Measurements from ENCODE around the gene BBS9.

The BBS9 gene

DNA sequence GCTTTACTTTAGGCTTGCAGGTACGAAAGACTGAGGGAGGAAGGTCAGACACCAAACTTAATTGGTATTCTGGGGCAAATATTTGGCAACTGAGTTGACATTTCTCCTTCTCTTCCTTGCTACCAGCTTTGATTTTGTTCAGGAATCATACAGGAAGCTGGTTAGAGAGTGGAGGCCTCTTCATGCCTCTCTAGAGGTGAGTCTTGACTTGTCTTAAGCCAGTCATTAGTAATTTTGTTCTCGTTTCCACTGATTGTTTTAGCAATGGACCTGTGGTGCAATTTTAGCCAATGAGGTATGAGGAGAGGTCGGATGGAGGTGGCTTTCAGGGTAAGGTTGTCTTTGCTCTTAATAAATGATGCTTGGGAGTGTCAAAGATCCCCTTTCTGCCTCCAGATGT is 17.8 kb upstream of the BBS9 start:
- no peak overlapping the region for H3K4me3 Mint-ChIP-seq
- TF ChIP-seq, protein P1, sequence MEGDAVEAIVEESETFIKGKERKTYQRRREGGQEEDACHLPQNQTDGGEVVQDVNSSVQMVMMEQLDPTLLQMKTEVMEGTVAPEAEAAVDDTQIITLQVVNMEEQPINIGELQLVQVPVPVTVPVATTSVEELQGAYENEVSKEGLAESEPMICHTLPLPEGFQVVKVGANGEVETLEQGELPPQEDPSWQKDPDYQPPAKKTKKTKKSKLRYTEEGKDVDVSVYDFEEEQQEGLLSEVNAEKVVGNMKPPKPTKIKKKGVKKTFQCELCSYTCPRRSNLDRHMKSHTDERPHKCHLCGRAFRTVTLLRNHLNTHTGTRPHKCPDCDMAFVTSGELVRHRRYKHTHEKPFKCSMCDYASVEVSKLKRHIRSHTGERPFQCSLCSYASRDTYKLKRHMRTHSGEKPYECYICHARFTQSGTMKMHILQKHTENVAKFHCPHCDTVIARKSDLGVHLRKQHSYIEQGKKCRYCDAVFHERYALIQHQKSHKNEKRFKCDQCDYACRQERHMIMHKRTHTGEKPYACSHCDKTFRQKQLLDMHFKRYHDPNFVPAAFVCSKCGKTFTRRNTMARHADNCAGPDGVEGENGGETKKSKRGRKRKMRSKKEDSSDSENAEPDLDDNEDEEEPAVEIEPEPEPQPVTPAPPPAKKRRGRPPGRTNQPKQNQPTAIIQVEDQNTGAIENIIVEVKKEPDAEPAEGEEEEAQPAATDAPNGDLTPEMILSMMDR (IDR thresholded peaks at IDR 0.05; ENCODE audit: unreplicated experiment in 3 of 3), result no peak
- H3K4me1 Mint-ChIP-seq, result peaks cover 18% of the 10 kb centered on the region
- H3K9me3 Mint-ChIP-seq, result no peaks in the 10 kb centered on the region
- H3K27ac Mint-ChIP-seq, result no peak overlapping the region
- no peaks in the 10 kb centered on the region for H3K36me3 Mint-ChIP-seq (ENCODE audit: low read depth)
- peaks cover 14% of the 10 kb centered on the region for H3K27me3 Mint-ChIP-seq (ENCODE audit: low read depth)

DNA sequence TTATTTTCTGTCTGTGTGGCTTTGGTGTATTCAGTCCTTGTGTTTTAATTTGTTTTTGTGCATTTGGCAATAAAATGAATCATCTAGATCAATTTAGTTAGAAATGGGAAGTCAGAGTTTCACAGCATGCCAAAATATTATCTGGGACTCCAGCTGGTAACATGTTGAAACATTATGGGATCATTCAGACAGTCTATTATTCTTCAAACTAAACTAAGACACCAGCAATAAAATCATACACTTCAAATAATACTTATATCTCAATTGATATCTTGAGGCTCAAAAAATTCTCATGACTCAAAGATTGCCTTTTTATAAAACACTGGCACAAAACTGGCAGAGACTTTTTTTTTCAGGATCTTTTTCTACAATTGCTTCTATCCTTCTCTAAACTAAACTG is 14.4 kb upstream of the BBS9 start:
- TF ChIP-seq, protein P1 (IDR thresholded peaks at IDR 0.05; ENCODE audit: unreplicated experiment in 3 of 3), result no peak
- Mint-ChIP-seq H3K27me3 (ENCODE audit: low read depth) (peaks cover 14% of the 10 kb centered on the region), H3K9me3 (peaks cover 14% of the 10 kb centered on the region), H3K4me1 (no peaks in the 10 kb centered on the region), H3K27ac (no peak overlapping the region), H3K4me3 (no peak overlapping the region), H3K36me3 (ENCODE audit: low read depth) (no peaks in the 10 kb centered on the region)

DNA sequence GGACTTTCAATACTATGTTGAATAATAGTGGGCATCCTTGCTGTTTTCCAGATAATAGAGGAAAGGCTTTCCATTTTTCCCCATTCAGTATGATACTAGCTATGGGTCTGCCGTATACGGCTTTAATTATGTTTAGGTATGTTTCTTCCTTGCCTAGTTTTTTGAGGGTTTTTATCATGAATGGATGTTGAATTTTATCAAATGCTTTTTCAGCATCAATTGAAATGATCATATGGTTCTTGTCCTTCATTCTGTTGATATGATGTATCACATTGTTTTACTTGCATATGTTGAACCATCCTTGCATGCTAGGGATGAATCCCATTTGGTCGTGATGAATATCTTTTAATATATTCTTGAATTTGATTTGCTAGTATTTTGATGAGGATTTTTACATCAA is 11.0 kb upstream of the BBS9 start:
- no peak overlapping the region for H3K4me3 Mint-ChIP-seq
- H3K27ac Mint-ChIP-seq, result no peak overlapping the region
- H3K9me3 Mint-ChIP-seq, result peaks cover 20% of the 10 kb centered on the region
- H3K36me3 Mint-ChIP-seq (ENCODE audit: low read depth), result no peaks in the 10 kb centered on the region
- TF ChIP-seq, protein P1 (IDR thresholded peaks at IDR 0.05; ENCODE audit: unreplicated experiment in 3 of 3), result no peak
- peaks cover 9% of the 10 kb centered on the region for H3K27me3 Mint-ChIP-seq (ENCODE audit: low read depth)
- no peaks in the 10 kb centered on the region for H3K4me1 Mint-ChIP-seq

DNA sequence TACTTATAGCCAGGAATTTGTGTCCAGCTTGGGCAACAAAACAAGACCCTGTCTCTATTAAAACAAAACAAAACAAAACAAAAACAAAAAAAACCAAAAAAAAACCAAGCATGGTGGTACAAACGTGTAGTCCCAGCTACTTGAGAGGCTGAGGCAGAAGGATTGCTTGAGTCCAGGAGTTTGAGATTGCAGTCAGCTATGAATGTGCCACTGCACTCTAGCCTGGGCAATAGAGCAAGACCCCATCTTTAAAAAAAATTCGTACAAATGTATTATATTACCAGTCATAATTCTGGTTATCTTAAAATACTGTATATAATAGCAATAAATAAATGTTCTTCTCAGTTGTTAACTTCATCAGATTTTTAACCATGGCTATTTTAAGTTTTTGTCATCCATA is 2.3 kb upstream of the BBS9 start:
- TF ChIP-seq, protein P1 (IDR thresholded peaks at IDR 0.05; ENCODE audit: unreplicated experiment in 3 of 3), result no peak
- Mint-ChIP-seq H3K9me3 (no peaks in the 10 kb centered on the region), H3K27me3 (ENCODE audit: low read depth) (no peaks in the 10 kb centered on the region), H3K27ac (no peak overlapping the region), H3K4me1 (peaks cover 23% of the 10 kb centered on the region), H3K36me3 (ENCODE audit: low read depth) (no peaks in the 10 kb centered on the region), H3K4me3 (peak overlapping the region in 1 of 3 experiments; percentile 38)

DNA sequence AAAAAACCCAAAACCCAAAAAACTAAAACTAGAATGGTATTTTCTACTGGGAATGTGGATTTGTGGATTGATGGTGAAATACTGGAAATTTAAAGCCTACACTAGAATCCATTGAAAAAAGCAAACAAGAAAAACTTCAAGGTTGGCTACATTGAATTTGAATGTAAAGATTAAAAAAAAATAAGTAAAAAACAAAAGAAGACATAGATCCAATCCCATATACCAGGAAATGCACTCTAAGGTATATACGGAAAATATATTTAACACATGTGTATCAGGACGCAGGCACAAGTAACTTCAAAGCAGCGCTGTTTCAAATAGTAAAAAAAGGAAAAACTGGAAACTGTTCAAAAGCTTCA is 754 bp upstream of the BBS9 start:
- TF ChIP-seq, protein P1 (IDR thresholded peaks at IDR 0.05; ENCODE audit: unreplicated experiment in 3 of 3), result no peak
- no peaks in the 10 kb centered on the region for H3K9me3 Mint-ChIP-seq
- peak overlapping the region; percentile 86 to 97 (median 95) for H3K27ac Mint-ChIP-seq
- no peaks in the 10 kb centered on the region for H3K36me3 Mint-ChIP-seq (ENCODE audit: low read depth)
- peaks cover 25% of the 10 kb centered on the region for H3K4me1 Mint-ChIP-seq
- H3K27me3 Mint-ChIP-seq (ENCODE audit: low read depth), result no peaks in the 10 kb centered on the region
- peak overlapping the region; percentile 95 to 99 (median 95) for H3K4me3 Mint-ChIP-seq

DNA sequence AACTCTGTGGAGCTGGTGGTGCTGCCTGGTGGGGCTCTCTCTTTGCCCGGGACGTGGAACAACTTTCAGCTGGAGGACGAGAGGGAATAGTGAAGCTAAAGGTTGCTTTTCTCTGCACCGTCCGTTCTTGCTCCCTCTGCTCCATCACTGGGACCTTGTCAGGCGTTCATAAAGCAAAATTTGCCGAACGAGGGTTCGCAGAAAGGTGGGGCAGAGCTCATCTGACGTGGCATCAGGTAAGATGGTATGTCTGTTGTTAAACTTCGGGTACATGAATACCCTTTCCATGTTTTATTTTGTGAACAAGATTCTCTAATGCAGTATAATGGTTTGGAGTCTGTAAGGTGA is 416 bp downstream of the BBS9 start:
- TF ChIP-seq, protein P1 (IDR thresholded peaks at IDR 0.05; ENCODE audit: unreplicated experiment in 3 of 3), result no peak
- Mint-ChIP-seq H3K27me3 (ENCODE audit: low read depth) (no peaks in the 10 kb centered on the region), H3K9me3 (no peaks in the 10 kb centered on the region), H3K36me3 (ENCODE audit: low read depth) (peaks cover 2% of the 10 kb centered on the region), H3K4me3 (peak overlapping the region; percentile 95 to 99 (median 95)), H3K4me1 (peaks cover 25% of the 10 kb centered on the region), H3K27ac (peak overlapping the region; percentile 86 to 97 (median 95))

Data from nephron (organoid).